Measurements from ENCODE around the gene ESPN.
A peak's percentile ranks its signal among the peaks of the same experiment; 100 is the strongest.

The ESPN gene

DNA sequence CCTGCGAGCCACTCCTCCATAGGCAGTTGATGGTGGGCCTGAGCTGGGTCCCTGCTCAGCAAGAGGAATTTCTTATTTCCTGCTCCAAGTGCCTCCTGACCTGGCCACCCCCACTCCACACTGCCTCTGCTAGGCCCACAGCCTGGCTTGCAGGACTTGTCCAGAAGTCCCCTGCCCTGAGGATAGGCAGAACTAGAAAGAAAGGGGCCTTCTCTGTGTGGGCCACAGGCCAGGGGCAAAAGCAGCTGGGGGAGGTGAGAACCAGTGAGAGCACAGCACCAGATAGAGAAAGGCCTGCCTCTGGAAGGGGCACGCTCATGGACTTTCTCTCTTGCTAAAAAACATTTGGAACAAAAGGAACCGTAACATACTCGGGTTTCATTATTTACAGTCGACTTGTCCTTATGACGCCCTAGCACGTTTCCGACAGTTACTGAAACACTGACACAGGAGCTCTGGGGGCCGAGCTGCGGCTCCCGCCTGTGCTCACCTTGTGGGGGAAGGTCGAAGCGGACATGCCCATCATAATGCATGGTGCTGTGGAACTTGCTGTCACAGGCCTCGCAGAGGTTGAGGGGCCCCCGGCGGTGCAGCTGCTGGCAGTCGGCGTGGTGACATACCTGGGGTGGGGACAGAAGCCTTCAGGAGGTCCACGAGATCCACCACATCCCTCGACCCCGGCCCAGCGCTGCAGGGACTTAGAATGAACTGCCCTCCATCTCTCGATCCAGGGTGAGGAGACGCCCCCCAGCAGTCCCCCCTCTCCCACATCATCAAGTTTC is 52.7 kb downstream of the ESPN start:
- Mint-ChIP-seq H3K27ac (no peak overlapping the region), H3K9me3 (no peaks in the 10 kb centered on the region), H3K4me1 (peaks cover 6 to 9% of the 10 kb centered on the region in 2 donors), H3K27me3 (peaks cover 19 to 35% of the 10 kb centered on the region in 2 donors), H3K36me3 (no peaks in the 10 kb centered on the region), H3K4me3 (no peak overlapping the region)
- no peak for DNase-seq
- ATAC-seq (replicated peaks): no peak

- Mint-ChIP-seq H3K36me3 (no peaks in the 10 kb centered on the region), H3K4me3 (no peak overlapping the region), H3K9me3 (no peaks in the 10 kb centered on the region), H3K27ac (no peak overlapping the region), H3K27me3 (peaks cover 34 to 67% of the 10 kb centered on the region in 2 donors), H3K4me1 (peaks cover 10 to 12% of the 10 kb centered on the region in 2 donors)
- ATAC-seq (replicated peaks): no peak
- no peak for DNase-seq
Observed at GRCh38 chr1:6481820-6482219, 57.2 kb downstream of the ESPN start.

GRCh38 chr1:6483017-6483760 is 58.6 kb downstream of the ESPN start:
- Mint-ChIP-seq H3K36me3 (no peaks in the 10 kb centered on the region), H3K9me3 (no peaks in the 10 kb centered on the region), H3K4me1 (peaks cover 10 to 12% of the 10 kb centered on the region in 2 donors), H3K27me3 (peaks cover 38 to 72% of the 10 kb centered on the region in 2 donors), H3K4me3 (no peak overlapping the region), H3K27ac (no peak overlapping the region)
- no peak for DNase-seq
- no peak for ATAC-seq (replicated peaks)

DNA sequence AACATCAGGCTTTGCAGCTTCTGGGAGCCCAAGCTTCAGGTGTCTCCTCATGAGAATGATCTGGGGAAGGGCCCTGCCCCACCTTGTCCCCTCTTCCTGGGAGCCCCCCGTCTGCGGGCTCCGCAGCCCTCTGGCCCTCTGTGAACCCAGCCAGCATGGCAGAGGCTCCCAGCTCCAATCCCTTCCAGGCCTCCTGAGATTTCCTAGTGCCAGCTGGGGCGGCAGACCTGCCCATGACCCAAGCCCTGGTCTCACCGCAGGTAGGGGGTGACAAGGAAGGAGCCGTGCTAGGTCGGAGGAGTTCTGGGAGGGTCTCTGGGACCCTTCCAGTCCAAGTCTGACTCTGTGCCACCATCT is 59.2 kb downstream of the ESPN start:
- H3K27ac Mint-ChIP-seq: no peak overlapping the region
- H3K36me3 Mint-ChIP-seq: no peaks in the 10 kb centered on the region
- H3K9me3 Mint-ChIP-seq: no peaks in the 10 kb centered on the region
- no peak overlapping the region for H3K4me3 Mint-ChIP-seq
- DNase-seq (no peak), ATAC-seq (replicated peaks) (no peak)
- peaks cover 37 to 72% of the 10 kb centered on the region in 2 donors for H3K27me3 Mint-ChIP-seq
- peaks cover 10 to 12% of the 10 kb centered on the region in 2 donors for H3K4me1 Mint-ChIP-seq

DNA sequence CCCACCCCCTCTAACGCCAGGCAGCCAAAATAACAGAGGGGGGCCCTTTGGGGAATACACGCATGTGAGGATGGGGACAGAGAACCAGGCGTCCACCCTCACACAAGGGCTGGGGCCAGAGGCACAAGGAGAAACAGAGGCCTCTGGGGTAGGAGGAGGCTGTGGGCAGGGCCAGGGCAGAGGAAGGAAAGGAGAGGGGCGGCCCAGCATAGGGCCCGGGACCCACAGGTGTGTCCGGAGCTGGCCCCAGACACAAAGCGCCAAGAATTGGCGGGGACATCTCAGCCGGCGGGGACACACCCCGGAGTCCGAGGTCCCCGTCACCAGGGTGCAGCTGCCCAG is 60.2 kb downstream of the ESPN start:
- Mint-ChIP-seq H3K27ac (peak overlapping the region; percentile 76), H3K4me3 (peak overlapping the region in 1 of 2 donors; percentile 70), H3K9me3 (no peaks in the 10 kb centered on the region), H3K4me1 (peaks cover 10 to 13% of the 10 kb centered on the region in 2 donors), H3K27me3 (peaks cover 34 to 67% of the 10 kb centered on the region in 2 donors), H3K36me3 (no peaks in the 10 kb centered on the region)
- no peak for ATAC-seq (replicated peaks)
- DNase-seq: no peak

DNA sequence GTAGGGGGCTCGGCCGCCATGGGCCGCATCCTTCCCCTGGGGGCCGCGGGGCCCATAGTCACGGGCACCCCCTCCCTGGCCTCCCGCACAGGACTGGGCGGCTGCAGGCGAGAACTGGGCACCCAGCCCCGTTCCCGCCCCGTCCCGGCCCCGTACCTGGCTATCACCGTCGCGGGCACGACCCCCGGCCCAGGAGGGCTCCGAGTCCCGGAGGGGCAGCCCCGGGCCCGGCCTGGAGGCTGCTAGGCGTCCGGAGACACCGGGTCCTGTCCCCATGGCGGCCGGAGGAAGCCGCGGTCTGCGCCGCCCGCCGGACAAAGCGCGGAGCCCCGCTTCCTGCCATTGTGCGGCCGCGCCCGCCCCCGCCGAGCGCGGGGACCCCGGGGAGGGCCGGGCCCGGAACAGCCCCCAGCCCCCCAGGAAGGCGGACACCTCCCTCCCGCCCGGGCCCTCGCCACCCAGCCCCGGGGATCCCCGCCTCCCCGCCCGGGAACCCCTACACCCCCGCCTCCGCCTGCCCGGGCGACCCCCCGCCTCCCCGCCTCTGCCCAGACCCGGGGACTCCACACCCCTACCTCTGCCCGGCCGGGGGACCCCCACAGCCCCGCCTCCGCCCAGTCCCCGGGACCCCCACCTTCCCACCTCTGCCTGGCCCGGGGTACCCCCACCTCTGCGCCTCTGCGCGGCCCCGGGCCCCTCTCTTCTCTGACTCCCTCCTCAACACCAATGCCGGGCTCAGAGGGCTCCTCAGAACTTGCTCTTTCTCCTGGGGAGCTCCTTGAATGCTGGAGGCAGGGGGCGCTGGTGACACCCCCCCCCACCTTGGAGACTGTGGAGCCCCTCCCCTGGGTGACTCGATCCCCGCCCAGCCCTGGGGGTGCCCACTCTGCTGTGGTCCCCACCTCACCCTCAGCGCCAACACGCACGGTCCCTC is 60.9 kb downstream of the ESPN start:
- peaks cover 13 to 19% of the 10 kb centered on the region in 2 donors for H3K4me1 Mint-ChIP-seq
- H3K4me3 Mint-ChIP-seq: peak overlapping the region; percentile 60 to 65
- no peak for DNase-seq
- H3K27me3 Mint-ChIP-seq: peaks cover 34 to 67% of the 10 kb centered on the region in 2 donors
- no peak overlapping the region for H3K27ac Mint-ChIP-seq
- no peaks in the 10 kb centered on the region for H3K36me3 Mint-ChIP-seq
- ATAC-seq (replicated peaks): no peak
- no peaks in the 10 kb centered on the region for H3K9me3 Mint-ChIP-seq

GRCh38 chr1:6486433-6487011 is 61.9 kb downstream of the ESPN start:
- Mint-ChIP-seq H3K36me3 (no peaks in the 10 kb centered on the region), H3K4me1 (peaks cover 16 to 26% of the 10 kb centered on the region in 2 donors), H3K27ac (peak overlapping the region; percentile 74), H3K4me3 (peak overlapping the region; percentile 60 to 65), H3K27me3 (peaks cover 37 to 63% of the 10 kb centered on the region in 2 donors), H3K9me3 (no peaks in the 10 kb centered on the region)
- DNase-seq (peak; percentile 68), ATAC-seq (replicated peaks) (peak; percentile 82 to 83)

DNA sequence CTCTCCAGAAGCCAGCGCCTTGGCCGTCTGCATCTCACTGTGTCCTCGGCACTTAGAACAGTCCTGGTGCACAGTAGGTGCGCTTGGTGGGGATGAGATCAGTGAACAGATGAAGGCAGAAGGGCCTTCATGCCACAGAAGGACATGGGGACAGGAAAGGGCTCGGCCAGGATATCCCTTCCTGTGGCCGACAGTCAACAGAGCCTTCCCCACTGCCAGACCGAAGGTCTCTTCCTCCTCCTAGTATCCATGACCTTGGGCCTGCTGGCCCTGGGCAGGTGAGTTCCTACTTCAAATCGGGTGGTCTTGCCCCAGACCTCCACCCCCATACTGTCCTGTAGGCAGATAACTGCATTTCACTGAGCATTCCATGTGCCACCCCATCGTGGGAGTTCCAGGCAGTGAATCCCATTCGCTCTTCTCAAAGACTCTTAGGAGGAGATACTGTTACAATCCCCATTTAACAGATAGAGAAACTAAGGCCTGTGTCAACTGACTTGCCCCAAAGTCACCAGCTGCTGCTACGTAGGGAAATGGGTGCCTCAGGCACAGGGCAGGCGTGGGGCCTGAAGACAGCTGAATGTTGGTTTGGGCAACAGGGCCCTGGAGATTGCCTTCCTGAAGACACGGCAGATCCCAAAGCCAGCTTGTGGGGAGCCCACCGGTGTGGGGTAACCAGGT is 63.4 kb downstream of the ESPN start:
- Mint-ChIP-seq H3K9me3 (no peaks in the 10 kb centered on the region), H3K4me1 (peaks cover 20 to 30% of the 10 kb centered on the region in 2 donors), H3K36me3 (no peaks in the 10 kb centered on the region), H3K27ac (no peak overlapping the region), H3K4me3 (no peak overlapping the region), H3K27me3 (peaks cover 32 to 56% of the 10 kb centered on the region in 2 donors)
- no peak for DNase-seq
- no peak for ATAC-seq (replicated peaks)

- peak overlapping the region; percentile 6 for H3K27ac Mint-ChIP-seq
- H3K4me3 Mint-ChIP-seq: no peak overlapping the region
- H3K27me3 Mint-ChIP-seq: peaks cover 30 to 48% of the 10 kb centered on the region in 2 donors
- H3K4me1 Mint-ChIP-seq: peaks cover 20 to 30% of the 10 kb centered on the region in 2 donors
- DNase-seq (no peak), ATAC-seq (replicated peaks) (no peak)
- H3K9me3 Mint-ChIP-seq: no peaks in the 10 kb centered on the region
- H3K36me3 Mint-ChIP-seq: no peaks in the 10 kb centered on the region
Observed at GRCh38 chr1:6488602-6489382, 64.2 kb downstream of the ESPN start.

GRCh38 chr1:6489383-6489765 is 64.8 kb downstream of the ESPN start:
- no peak overlapping the region for H3K4me3 Mint-ChIP-seq
- H3K27me3 Mint-ChIP-seq: peaks cover 29 to 44% of the 10 kb centered on the region in 2 donors
- H3K4me1 Mint-ChIP-seq: peaks cover 20 to 30% of the 10 kb centered on the region in 2 donors
- H3K9me3 Mint-ChIP-seq: no peaks in the 10 kb centered on the region
- H3K27ac Mint-ChIP-seq: no peak overlapping the region
- ATAC-seq (replicated peaks) (no peak), DNase-seq (no peak)
- H3K36me3 Mint-ChIP-seq: no peaks in the 10 kb centered on the region

GRCh38 chr1:6489799-6490180 is 65.2 kb downstream of the ESPN start:
- no peaks in the 10 kb centered on the region for H3K9me3 Mint-ChIP-seq
- H3K27me3 Mint-ChIP-seq: peaks cover 28 to 44% of the 10 kb centered on the region in 2 donors
- H3K4me1 Mint-ChIP-seq: peaks cover 19 to 30% of the 10 kb centered on the region in 2 donors
- peak overlapping the region; percentile 65 for H3K27ac Mint-ChIP-seq
- no peaks in the 10 kb centered on the region for H3K36me3 Mint-ChIP-seq
- peak overlapping the region; percentile 84 to 88 for H3K4me3 Mint-ChIP-seq
- peak; percentile 83 to 84 for ATAC-seq (replicated peaks)
- DNase-seq: peak; percentile 71

- peaks cover 27 to 43% of the 10 kb centered on the region in 2 donors for H3K27me3 Mint-ChIP-seq
- peaks cover 18 to 30% of the 10 kb centered on the region in 2 donors for H3K4me1 Mint-ChIP-seq
- H3K36me3 Mint-ChIP-seq: no peaks in the 10 kb centered on the region
- no peaks in the 10 kb centered on the region for H3K9me3 Mint-ChIP-seq
- peak; percentile 52 for DNase-seq
- peak; percentile 69 to 75 for ATAC-seq (replicated peaks)
- H3K4me3 Mint-ChIP-seq: peak overlapping the region; percentile 84 to 88
- peak overlapping the region; percentile 65 for H3K27ac Mint-ChIP-seq
Observed at GRCh38 chr1:6490181-6491080, 65.9 kb downstream of the ESPN start.

Measured in stimulated activated naive B cell treated with anti-CD40 and anti-IgM and Interleukin-4, amounts not matched to agents 10 μg/mL and 1 μg/mL and 100 μg/mL, for 72 hours (primary cell).